ENCODE results near the gene PNPLA7.
A peak's percentile ranks its signal among the peaks of the same experiment; 100 is the strongest.
"Not testable (repeated sequence)": the region's sequence is repeated elsewhere in the genome, so short reads cannot be mapped to it uniquely, and the experiment has no call there.

PNPLA7 gene

GRCh38 chr9:137575364-137575715 lies 25.1 kb upstream of the PNPLA7 start:
- peak; percentile 71 for DNase-seq (ENCODE audit: low read depth)

- no peak for DNase-seq (ENCODE audit: low read depth)
Measured at GRCh38 chr9:137574192-137574591, 24.0 kb upstream of the PNPLA7 start.

GRCh38 chr9:137570566-137570965 lies 20.4 kb upstream of the PNPLA7 start:
- DNase-seq (ENCODE audit: low read depth): no peak

- no peak for DNase-seq (ENCODE audit: low read depth)
Measured at GRCh38 chr9:137569609-137570203, 19.5 kb upstream of the PNPLA7 start.

GRCh38 chr9:137568445-137568844 lies 18.2 kb upstream of the PNPLA7 start:
- not testable (repeated sequence) for DNase-seq (ENCODE audit: low read depth)

GRCh38 chr9:137564817-137565411 lies 14.7 kb upstream of the PNPLA7 start:
- DNase-seq (ENCODE audit: low read depth): no peak

GRCh38 chr9:137564134-137564533 lies 13.9 kb upstream of the PNPLA7 start:
- no peak for DNase-seq (ENCODE audit: low read depth)

GRCh38 chr9:137558127-137558526 lies 7.9 kb upstream of the PNPLA7 start:
- DNase-seq (ENCODE audit: low read depth): no peak

GRCh38 chr9:137556069-137556838 lies 6.1 kb upstream of the PNPLA7 start:
- peak; percentile 24 for DNase-seq (ENCODE audit: low read depth)

GRCh38 chr9:137555179-137555578 lies 5.0 kb upstream of the PNPLA7 start:
- DNase-seq (ENCODE audit: low read depth): no peak

GRCh38 chr9:137554349-137554748 lies 4.1 kb upstream of the PNPLA7 start:
- DNase-seq (ENCODE audit: low read depth): no peak

- not testable (repeated sequence) for DNase-seq (ENCODE audit: low read depth)
Measured at GRCh38 chr9:137553654-137554053, 3.5 kb upstream of the PNPLA7 start.

- DNase-seq (ENCODE audit: low read depth): no peak
Measured at GRCh38 chr9:137552022-137552768, 2.0 kb upstream of the PNPLA7 start.

- peak; percentile 73 for DNase-seq (ENCODE audit: low read depth)
Measured at GRCh38 chr9:137551264-137552021, 1.2 kb upstream of the PNPLA7 start, which contains the start of gene MRPL41. MRPL41 (plus strand) TSS chr9:137551879; CDS start chr9:137552082, 203 bp downstream.

- not testable (repeated sequence) for DNase-seq (ENCODE audit: low read depth)
Measured at GRCh38 chr9:137550958-137551263, 709 bp upstream of the PNPLA7 start.

- no peak for DNase-seq (ENCODE audit: low read depth)
Measured at GRCh38 chr9:137547687-137548543, 2.3 kb downstream of the PNPLA7 start.

- DNase-seq (ENCODE audit: low read depth): peak; percentile 87
Measured at GRCh38 chr9:137545123-137545522, 5.1 kb downstream of the PNPLA7 start.

- DNase-seq (ENCODE audit: low read depth): peak; percentile 81
Measured at GRCh38 chr9:137544176-137544760, 5.9 kb downstream of the PNPLA7 start.

- DNase-seq (ENCODE audit: low read depth): no peak
Measured at GRCh38 chr9:137543237-137543963, 6.8 kb downstream of the PNPLA7 start.

- DNase-seq (ENCODE audit: low read depth): no peak
Measured at GRCh38 chr9:137542486-137542885, 7.7 kb downstream of the PNPLA7 start.
